HCT116 (cell line): ENCODE results near the gene MAPK8IP3. TPM values are rescaled to one million over a fixed set of nuclear protein-coding genes. Genes with fewer than 3 reads are reported as not detected.

Source experiments
- ATAC-seq: fragments of 200-7000 bp; cut with Tn5 transposase; 2 replicates; pipeline ENCODE4 v1.9.1; 2020; ENCODE audit warnings: mild to moderate bottlenecking, moderate library complexity
- BruUV-seq: library from RNA; stranded (reverse); fragments of 400-500 nt; replicated peaks from 2 replicates; lab custom pipeline; 2021; lab: Mats Ljungman, UMichigan
- CTCF ChIA-PET: fragments of 300-600 bp; sonication (Branson Sonifier 250); formaldehyde crosslinking; loops from one replicate; lab custom pipeline; 2021; ENCODE audit warnings: antibody characterized with exemption; lab: Charles Lee
- POLR2A ChIA-PET: fragments of 300-600, 350-600 bp; sonication (Branson Sonifier 250); formaldehyde crosslinking; loops from one replicate; lab custom pipeline; 2021; ENCODE audit warnings: antibody characterized with exemption; lab: Charles Lee
- RAD21 ChIA-PET, 2 experiments: fragments of 300-600 bp; sonication (Branson Sonifier 250); formaldehyde crosslinking; loops; one replicate each; lab custom pipeline; 2023; ENCODE audit warnings: low total read pairs in 2 of 2; ENCODE audit not compliant: uncharacterized antibody in 2 of 2, unreplicated experiment in 2 of 2, low non-redundant PET in 1 of 2; lab: Charles Lee
- DNase-seq: peaks from one replicate; pipeline ENCODE4 v3.0.0-alpha.2; 2010; ENCODE audit warnings: low read depth, low spot score
- H2AFZ ChIP-seq: fragments of 200-600 bp; shearing (Covaris generic), sonication (generic); 2 replicates; pipeline ENCODE4 v1.6.1; 2017; ENCODE audit warnings: low read depth, mixed run types, mixed read lengths, antibody characterized with exemption, low read length; ENCODE audit not compliant: poor library complexity, severe bottlenecking
- H3K27ac ChIP-seq: 2 replicates; pipeline ENCODE4 v1.5.1; 2012; ENCODE audit warnings: low read depth, low read length
- H3K27me3 ChIP-seq: fragments of 200-600 bp; sonication (generic); 2 replicates; pipeline ENCODE4 v1.6.1; 2016; ENCODE audit warnings: mixed run types, low read length, mixed read lengths; ENCODE audit not compliant: insufficient read depth
- H3K36me3 ChIP-seq, 2 experiments: fragments of 200-500 bp in 1 of 2; fragments of 200-600 bp in 1 of 2; sonication (Bioruptor generic) in 1 of 2; sonication (generic) in 1 of 2; 2 replicates each; pipeline versions ENCODE4 v1.5.1 to v1.6.1; 2014 to 2016; ENCODE audit warnings: low read length in 2 of 2, inconsistent platforms in 1 of 2, mixed read lengths in 1 of 2, mixed run types in 1 of 2; ENCODE audit not compliant: insufficient read depth in 2 of 2, control insufficient read depth in 1 of 2
- H3K4me1 ChIP-seq, 2 experiments: fragments of 200-600 bp in 1 of 2; sonication (generic) in 1 of 2; 2 replicates each; pipeline versions ENCODE4 v1.5.1 to v1.6.1; 2012 to 2017; ENCODE audit warnings: low read length in 2 of 2, inconsistent platforms in 1 of 2, mild to moderate bottlenecking in 1 of 2, mixed read lengths in 1 of 2, mixed run types in 1 of 2, moderate library complexity in 1 of 2; ENCODE audit not compliant: insufficient read depth in 2 of 2, control insufficient read depth in 1 of 2
- H3K4me2 ChIP-seq: fragments of 200-600 bp; sonication (generic); 2 replicates; pipeline ENCODE4 v1.6.1; 2017; ENCODE audit warnings: mixed run types, low read length, mixed read lengths
- H3K4me3 ChIP-seq, 2 experiments: fragments of 200-600 bp in 1 of 2; sonication (generic) in 1 of 2; replicated peaks in 1 of 2; 2 replicates each; pipeline ENCODE4 v1.5.1; 2011 to 2016; ENCODE audit warnings: low read length in 2 of 2, control low read depth in 1 of 2, low read depth in 1 of 2, mild to moderate bottlenecking in 1 of 2, mixed read lengths in 1 of 2, mixed run types in 1 of 2
- H3K79me2 ChIP-seq: fragments of 200-600 bp; sonication (generic); 2 replicates; pipeline ENCODE4 v1.6.1; 2017; ENCODE audit warnings: mild to moderate bottlenecking, mixed run types, low read length, moderate library complexity, mixed read lengths; ENCODE audit not compliant: insufficient read depth
- H3K9ac ChIP-seq: fragments of 200-600 bp; sonication (generic); 2 replicates; pipeline ENCODE4 v1.6.1; 2016; ENCODE audit warnings: low read length, mixed read lengths
- H3K9me2 ChIP-seq: fragments of 200-600 bp; sonication (generic), shearing (Covaris generic); 2 replicates; pipeline ENCODE4 v1.6.1; 2017; ENCODE audit warnings: mixed run types, mild to moderate bottlenecking, moderate library complexity; ENCODE audit not compliant: insufficient read depth
- H3K9me3 ChIP-seq, 2 experiments: fragments of 200-500 bp in 1 of 2; fragments of 200-600 bp in 1 of 2; sonication (Bioruptor generic) in 1 of 2; sonication (generic) in 1 of 2; 2 replicates each; pipeline ENCODE4 v1.6.1; 2014 to 2017; ENCODE audit warnings: low read length in 2 of 2, mixed read lengths in 2 of 2, inconsistent platforms in 1 of 2, low read depth in 1 of 2, mild to moderate bottlenecking in 1 of 2, mixed run types in 1 of 2, moderate library complexity in 1 of 2; ENCODE audit not compliant: control insufficient read depth in 1 of 2, insufficient read depth in 1 of 2
- H4K20me1 ChIP-seq: fragments of 200-600 bp; sonication (generic), shearing (Covaris generic); 2 replicates; pipeline ENCODE4 v1.6.1; 2017; ENCODE audit warnings: mixed run types, mild to moderate bottlenecking, moderate library complexity; ENCODE audit not compliant: insufficient read depth
- CBX3 ChIP-seq: IDR thresholded peaks from 2 replicates; pipeline ENCODE4 v1.6.1; 2012; ENCODE audit warnings: low read depth
- CEBPB ChIP-seq: IDR thresholded peaks from 2 replicates; pipeline ENCODE4 v1.6.1; 2012; ENCODE audit warnings: low read depth
- CTCF ChIP-seq, 3 experiments: fragments of 200-600 bp in 1 of 3; sonication (generic) in 1 of 3; IDR thresholded peaks in 2 of 3; conservative IDR thresholded peaks in 1 of 3; 2 replicates each; pipeline ENCODE4 v1.5.1; 2012 to 2017; ENCODE audit warnings: low read depth in 2 of 3, low read length in 2 of 3, antibody characterized with exemption in 1 of 3, borderline replicate concordance in 1 of 3, control low read depth in 1 of 3, mild to moderate bottlenecking in 1 of 3, mixed read lengths in 1 of 3, mixed run types in 1 of 3, moderate library complexity in 1 of 3; ENCODE audit not compliant: insufficient read depth in 1 of 3
- EGR1 ChIP-seq: IDR thresholded peaks from 2 replicates; pipeline ENCODE4 v1.6.1; 2012; ENCODE audit warnings: low read depth
- ELF1 ChIP-seq: IDR thresholded peaks from 2 replicates; pipeline ENCODE4 v1.6.1; 2012; ENCODE audit warnings: low read depth, borderline replicate concordance
- EZH2 ChIP-seq: fragments of 200-600 bp; sonication (generic); IDR thresholded peaks from 2 replicates; pipeline ENCODE4 v1.6.1; 2017; ENCODE audit warnings: antibody characterized with exemption, mixed run types
- FOSL1 ChIP-seq: IDR thresholded peaks from 2 replicates; pipeline ENCODE4 v1.6.1; 2012; ENCODE audit warnings: low read depth
- JUND ChIP-seq: IDR thresholded peaks from 2 replicates; pipeline ENCODE4 v1.6.1; 2012
- MAX ChIP-seq: IDR thresholded peaks from 2 replicates; pipeline ENCODE4 v1.6.1; 2012
- POLR2A ChIP-seq: IDR thresholded peaks from 2 replicates; pipeline ENCODE4 v1.7.0; 2011; ENCODE audit warnings: borderline replicate concordance; ENCODE audit not compliant: insufficient read depth, insufficient read length; ENCODE audit errors: extremely low read depth
- POLR2AphosphoS5 ChIP-seq: IDR thresholded peaks from 2 replicates; pipeline ENCODE4 v1.6.1; 2011; ENCODE audit warnings: mild to moderate bottlenecking, low read depth, low read length, moderate library complexity
- SP1 ChIP-seq: IDR thresholded peaks from 2 replicates; pipeline ENCODE4 v1.6.1; 2012; ENCODE audit warnings: low read depth
- SRF ChIP-seq: IDR thresholded peaks from 2 replicates; pipeline ENCODE4 v1.6.1; 2012; ENCODE audit warnings: low read depth
- TCF7L2 ChIP-seq: IDR thresholded peaks from 2 replicates; pipeline ENCODE4 v1.7.0; 2011; ENCODE audit warnings: borderline replicate concordance, inconsistent platforms; ENCODE audit not compliant: insufficient read depth, insufficient read length; ENCODE audit errors: extremely low read depth
- ZFX ChIP-seq: fragments of 450-650 bp; IDR thresholded peaks from 2 replicates; pipeline ENCODE4 v1.6.1; 2017
- ZNF274 ChIP-seq: fragments of 200-500 bp; sonication (Bioruptor generic); IDR thresholded peaks from 2 replicates; pipeline ENCODE4 v1.6.1; 2014; ENCODE audit warnings: mild to moderate bottlenecking, low read depth, low read length, inconsistent platforms
- intact Hi-C: fragments of 100-400 bp; cut with micrococcal nuclease; formaldehyde crosslinking; loops from 2 replicates; pipeline ENCODE4 v1.10.0; 2022
- total RNA-seq: library from RNA; stranded (reverse); gene quantifications from one replicate; pipeline ENCODE4 v1.2.1, GENCODE V29; 2021; ENCODE audit not compliant: unreplicated experiment
- TF ChIP-seq, protein P1 (sequence below): IDR thresholded peaks from 2 replicates; pipeline ENCODE4 v1.6.1; 2012; ENCODE audit warnings: low read depth
- TF ChIP-seq, protein P2 (sequence below): IDR thresholded peaks from 2 replicates; pipeline ENCODE4 v1.6.1; 2011; ENCODE audit warnings: mild to moderate bottlenecking, low read length, moderate library complexity; ENCODE audit not compliant: insufficient replicate concordance; ENCODE audit errors: extremely low read depth

Gene MAPK8IP3
- total RNA-seq, 1 experiment from 2014 or later: 75.3 TPM

DNA sequence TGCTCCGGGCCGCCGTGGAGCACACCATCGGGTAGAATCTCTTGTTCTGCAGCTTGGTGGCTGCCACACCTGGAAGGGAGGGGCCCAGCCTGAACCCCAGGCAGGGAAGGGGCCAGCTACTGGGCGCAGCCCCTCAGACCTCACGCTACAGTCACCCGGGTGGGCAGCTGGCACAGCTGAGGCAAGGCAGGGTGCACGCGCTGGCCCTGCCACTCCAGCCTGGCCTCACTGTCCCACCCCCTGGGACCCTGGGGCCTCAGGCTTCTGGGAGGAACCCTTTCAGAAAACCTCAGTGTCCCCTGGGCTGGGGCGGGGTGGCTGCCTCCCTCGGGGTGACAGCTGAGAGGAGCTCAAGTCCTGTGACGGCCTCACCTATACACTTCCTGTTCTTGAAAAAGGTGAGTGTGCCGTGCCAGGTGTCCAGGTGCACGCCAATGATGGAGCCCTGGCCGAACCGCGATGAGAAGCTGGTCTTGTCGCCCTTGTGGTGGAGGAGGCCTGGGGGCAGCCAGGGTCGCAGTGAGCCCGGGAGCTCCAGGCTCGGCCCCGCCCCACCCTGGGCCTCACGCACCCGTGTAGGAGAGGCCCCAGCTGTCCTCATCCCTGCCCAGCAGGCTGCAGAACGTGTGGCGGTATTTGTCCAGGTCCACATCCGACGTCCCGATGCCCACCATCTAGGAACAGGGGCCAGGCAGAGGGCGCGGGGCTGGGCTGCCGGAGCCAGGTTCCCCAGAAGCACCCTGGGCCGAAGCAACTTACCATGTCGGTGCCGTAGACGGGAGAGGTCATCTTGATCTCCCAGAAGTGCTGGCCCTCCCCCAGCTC is 71.6 kb downstream of the MAPK8IP3 start:
- H3K9ac ChIP-seq: no peak overlapping the region
- H3K4me2 ChIP-seq: no peak overlapping the region
- no peaks in the 10 kb centered on the region for H3K27me3 ChIP-seq
- ChIA-PET RAD21 (no interaction called here), POLR2A (no interaction called here), CTCF (no interaction called here)
- H3K4me1 ChIP-seq: peaks cover 6 to 29% of the 10 kb centered on the region in 2 experiments
- peaks cover 32% of the 10 kb centered on the region for H3K79me2 ChIP-seq
- H3K4me3 ChIP-seq: no peak overlapping the region
- no peaks in the 10 kb centered on the region for H4K20me1 ChIP-seq
- no peak overlapping the region for H2AFZ ChIP-seq
- intact Hi-C loops: no loop called here
- H3K36me3 ChIP-seq: no peaks in the 10 kb centered on the region; a peak in 2 of 4 replicates
- no peaks in the 10 kb centered on the region for H3K9me2 ChIP-seq
- H3K9me3 ChIP-seq: no peaks in the 10 kb centered on the region
- TF ChIP-seq FOSL1 (no peak), TCF7L2 (no peak), EGR1 (no peak), SP1 (no peak), CEBPB (no peak), SRF (no peak), CBX3 (no peak), CTCF (IDR thresholded peaks at IDR 0.05 in 2 of 3, conservative IDR thresholded peaks at IDR 0.05 in 1 of 3; ENCODE audit: borderline replicate concordance in 1 of 3, insufficient read depth in 1 of 3, low read depth in 2 of 3, low read length in 2 of 3) (no peak), JUND (no peak), MAX (no peak), ZFX (no peak), ZNF274 (no peak), POLR2A (no peak), ELF1 (no peak), POLR2AphosphoS5 (no peak; the same call in 1 of the 2 replicates), EZH2 (no peak)
- TF ChIP-seq, protein P1, sequence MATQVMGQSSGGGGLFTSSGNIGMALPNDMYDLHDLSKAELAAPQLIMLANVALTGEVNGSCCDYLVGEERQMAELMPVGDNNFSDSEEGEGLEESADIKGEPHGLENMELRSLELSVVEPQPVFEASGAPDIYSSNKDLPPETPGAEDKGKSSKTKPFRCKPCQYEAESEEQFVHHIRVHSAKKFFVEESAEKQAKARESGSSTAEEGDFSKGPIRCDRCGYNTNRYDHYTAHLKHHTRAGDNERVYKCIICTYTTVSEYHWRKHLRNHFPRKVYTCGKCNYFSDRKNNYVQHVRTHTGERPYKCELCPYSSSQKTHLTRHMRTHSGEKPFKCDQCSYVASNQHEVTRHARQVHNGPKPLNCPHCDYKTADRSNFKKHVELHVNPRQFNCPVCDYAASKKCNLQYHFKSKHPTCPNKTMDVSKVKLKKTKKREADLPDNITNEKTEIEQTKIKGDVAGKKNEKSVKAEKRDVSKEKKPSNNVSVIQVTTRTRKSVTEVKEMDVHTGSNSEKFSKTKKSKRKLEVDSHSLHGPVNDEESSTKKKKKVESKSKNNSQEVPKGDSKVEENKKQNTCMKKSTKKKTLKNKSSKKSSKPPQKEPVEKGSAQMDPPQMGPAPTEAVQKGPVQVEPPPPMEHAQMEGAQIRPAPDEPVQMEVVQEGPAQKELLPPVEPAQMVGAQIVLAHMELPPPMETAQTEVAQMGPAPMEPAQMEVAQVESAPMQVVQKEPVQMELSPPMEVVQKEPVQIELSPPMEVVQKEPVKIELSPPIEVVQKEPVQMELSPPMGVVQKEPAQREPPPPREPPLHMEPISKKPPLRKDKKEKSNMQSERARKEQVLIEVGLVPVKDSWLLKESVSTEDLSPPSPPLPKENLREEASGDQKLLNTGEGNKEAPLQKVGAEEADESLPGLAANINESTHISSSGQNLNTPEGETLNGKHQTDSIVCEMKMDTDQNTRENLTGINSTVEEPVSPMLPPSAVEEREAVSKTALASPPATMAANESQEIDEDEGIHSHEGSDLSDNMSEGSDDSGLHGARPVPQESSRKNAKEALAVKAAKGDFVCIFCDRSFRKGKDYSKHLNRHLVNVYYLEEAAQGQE: no peak
- TF ChIP-seq, protein P2, sequence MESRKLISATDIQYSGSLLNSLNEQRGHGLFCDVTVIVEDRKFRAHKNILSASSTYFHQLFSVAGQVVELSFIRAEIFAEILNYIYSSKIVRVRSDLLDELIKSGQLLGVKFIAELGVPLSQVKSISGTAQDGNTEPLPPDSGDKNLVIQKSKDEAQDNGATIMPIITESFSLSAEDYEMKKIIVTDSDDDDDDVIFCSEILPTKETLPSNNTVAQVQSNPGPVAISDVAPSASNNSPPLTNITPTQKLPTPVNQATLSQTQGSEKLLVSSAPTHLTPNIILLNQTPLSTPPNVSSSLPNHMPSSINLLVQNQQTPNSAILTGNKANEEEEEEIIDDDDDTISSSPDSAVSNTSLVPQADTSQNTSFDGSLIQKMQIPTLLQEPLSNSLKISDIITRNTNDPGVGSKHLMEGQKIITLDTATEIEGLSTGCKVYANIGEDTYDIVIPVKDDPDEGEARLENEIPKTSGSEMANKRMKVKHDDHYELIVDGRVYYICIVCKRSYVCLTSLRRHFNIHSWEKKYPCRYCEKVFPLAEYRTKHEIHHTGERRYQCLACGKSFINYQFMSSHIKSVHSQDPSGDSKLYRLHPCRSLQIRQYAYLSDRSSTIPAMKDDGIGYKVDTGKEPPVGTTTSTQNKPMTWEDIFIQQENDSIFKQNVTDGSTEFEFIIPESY: no peak
- TF ChIP-seq, all 23 proteins: peak for 0
- no TSS peak for BruUV-seq
- ATAC-seq (no peak), DNase-seq (no peak)
- H3K27ac ChIP-seq: no peak overlapping the region
